ENCODE measurements around the gene SSB.

The SSB gene

DNA sequence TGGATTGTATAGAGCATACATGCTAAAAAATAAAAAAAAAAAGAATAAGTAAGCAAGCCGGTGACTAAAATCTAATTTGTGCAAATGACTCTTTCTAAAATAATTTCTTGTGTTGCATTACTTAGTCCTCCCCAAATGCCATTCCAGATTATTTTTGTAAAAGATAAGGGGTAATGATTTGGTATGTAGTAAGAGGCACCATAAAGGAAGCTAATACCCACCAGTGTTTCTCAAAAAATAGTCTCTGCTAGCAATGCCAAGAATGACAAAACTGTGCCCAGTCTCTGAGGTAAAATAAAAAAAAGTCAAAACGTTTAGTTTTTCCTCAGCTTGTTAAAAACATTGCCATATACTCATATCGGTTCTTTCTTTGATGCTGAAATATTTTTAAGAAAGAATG, 23.4 kb downstream of the SSB start:
- FAIRE-seq: no peak
- no peak for TF ChIP-seq CTCF (IDR thresholded peaks at IDR 0.05; ENCODE audit: insufficient read depth, missing control alignments)
- no peak for DNase-seq (ENCODE audit: insufficient read length, low spot score)

GRCh38 chr2:169822785-169823392, 24.2 kb downstream of the SSB start:
- TF ChIP-seq CTCF (IDR thresholded peaks at IDR 0.05; ENCODE audit: insufficient read depth, missing control alignments): no peak
- no peak for DNase-seq (ENCODE audit: insufficient read length, low spot score)
- FAIRE-seq: no peak

GRCh38 chr2:169823996-169824372, 25.3 kb downstream of the SSB start:
- no peak for FAIRE-seq
- no peak for DNase-seq (ENCODE audit: insufficient read length, low spot score)

GRCh38 chr2:169824373-169825333, 26.0 kb downstream of the SSB start, which contains the start of gene METTL5:
Gene METTL5, minus strand, starts transcription at chr2:169824905. Its CDS starts 308 bp downstream, at chr2:169824597.
- TF ChIP-seq CTCF (IDR thresholded peaks at IDR 0.05; ENCODE audit: insufficient read depth, missing control alignments): peak; percentile 93
- FAIRE-seq (no peak), DNase-seq (ENCODE audit: insufficient read length, low spot score) (peak; percentile 77)

More at GRCh38 chr2:169823996-169824372, 25.3 kb downstream of the SSB start:
- no peak for TF ChIP-seq CTCF (IDR thresholded peaks at IDR 0.05; ENCODE audit: insufficient read depth, missing control alignments)

DNA sequence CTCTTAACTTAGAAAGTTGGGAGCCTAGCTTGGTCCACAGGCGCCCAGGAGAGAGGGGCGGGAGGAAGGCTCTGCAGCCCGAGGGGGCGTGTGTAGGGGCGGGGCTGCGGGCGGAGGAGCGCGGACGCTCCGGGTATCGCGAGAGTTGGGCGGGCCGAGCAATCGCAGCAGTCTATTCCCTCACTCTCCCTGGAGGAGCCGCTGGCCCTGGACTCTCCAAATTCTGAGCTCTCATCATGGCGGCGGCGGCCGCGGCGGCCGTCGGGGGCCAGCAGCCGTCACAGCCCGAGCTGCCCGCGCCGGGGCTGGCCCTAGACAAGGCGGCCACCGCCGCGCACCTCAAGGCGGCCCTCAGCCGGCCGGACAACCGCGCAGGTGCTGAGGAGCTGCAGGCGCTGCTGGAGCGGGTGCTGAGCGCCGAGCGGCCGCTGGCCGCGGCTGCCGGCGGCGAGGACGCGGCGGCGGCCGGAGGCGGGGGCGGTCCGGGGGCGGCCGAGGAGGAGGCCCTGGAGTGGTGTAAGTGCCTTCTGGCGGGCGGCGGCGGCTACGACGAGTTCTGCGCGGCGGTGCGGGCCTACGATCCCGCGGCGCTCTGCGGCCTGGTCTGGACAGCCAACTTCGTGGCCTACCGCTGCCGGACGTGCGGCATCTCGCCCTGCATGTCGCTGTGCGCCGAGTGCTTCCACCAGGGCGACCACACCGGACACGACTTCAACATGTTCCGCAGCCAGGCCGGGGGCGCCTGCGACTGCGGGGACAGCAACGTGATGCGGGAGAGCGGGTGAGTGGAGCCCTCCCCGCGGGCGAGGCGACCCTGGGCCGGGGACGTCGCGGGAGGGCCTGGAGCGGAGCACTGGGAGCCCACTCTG, 28.8 kb downstream of the SSB start, which contains the start of gene UBR3:
Gene UBR3 (plus strand): TSS at position 183 of the 869 bp plus-strand sequence. CDS start 54 bp downstream, at position 237.
- FAIRE-seq (no peak), DNase-seq (ENCODE audit: insufficient read length, low spot score) (peak; percentile 79)
- TF ChIP-seq CTCF (IDR thresholded peaks at IDR 0.05; ENCODE audit: insufficient read depth, missing control alignments): no peak

DNA sequence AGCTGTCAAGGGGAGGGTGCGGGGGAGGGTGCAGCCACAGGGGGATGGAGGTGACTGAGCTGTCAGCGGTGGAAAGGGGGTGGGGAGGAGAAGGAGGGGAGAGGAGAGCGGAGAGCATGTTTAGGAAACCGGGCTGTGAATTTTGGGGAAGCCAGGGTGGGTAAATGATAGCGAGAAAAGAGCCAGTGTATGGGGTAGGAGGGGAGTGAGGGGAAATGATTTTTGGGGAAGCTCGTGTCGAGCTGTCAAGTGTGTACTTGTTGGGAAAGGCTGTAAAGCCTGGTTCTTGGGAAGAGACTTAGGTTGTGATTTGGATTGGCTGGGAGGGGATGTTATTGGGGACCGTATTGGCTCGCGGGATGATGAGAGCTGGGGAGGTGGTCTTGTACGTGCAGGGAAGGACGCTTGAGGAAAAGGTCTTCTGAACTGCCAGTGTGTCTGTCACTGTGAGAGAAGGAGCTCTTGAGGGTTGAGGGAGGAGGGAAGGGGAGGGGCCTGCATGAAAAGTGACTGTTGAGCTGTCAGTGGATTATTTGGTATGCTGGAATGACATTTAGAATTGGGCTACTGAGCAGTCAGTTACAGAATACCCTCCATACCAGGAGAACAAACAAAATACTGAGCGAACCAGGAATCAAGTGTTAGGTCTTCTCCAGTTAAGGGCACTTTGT, 29.6 kb downstream of the SSB start:
- FAIRE-seq: no peak
- no peak for TF ChIP-seq CTCF (IDR thresholded peaks at IDR 0.05; ENCODE audit: insufficient read depth, missing control alignments)
- DNase-seq (ENCODE audit: insufficient read length, low spot score): peak; percentile 20
